ENCODE data around the gene PKP4. TPM values are rescaled to one million over a fixed set of nuclear protein-coding genes. Genes with fewer than 3 reads are reported as not detected.

The PKP4 gene, protein sequence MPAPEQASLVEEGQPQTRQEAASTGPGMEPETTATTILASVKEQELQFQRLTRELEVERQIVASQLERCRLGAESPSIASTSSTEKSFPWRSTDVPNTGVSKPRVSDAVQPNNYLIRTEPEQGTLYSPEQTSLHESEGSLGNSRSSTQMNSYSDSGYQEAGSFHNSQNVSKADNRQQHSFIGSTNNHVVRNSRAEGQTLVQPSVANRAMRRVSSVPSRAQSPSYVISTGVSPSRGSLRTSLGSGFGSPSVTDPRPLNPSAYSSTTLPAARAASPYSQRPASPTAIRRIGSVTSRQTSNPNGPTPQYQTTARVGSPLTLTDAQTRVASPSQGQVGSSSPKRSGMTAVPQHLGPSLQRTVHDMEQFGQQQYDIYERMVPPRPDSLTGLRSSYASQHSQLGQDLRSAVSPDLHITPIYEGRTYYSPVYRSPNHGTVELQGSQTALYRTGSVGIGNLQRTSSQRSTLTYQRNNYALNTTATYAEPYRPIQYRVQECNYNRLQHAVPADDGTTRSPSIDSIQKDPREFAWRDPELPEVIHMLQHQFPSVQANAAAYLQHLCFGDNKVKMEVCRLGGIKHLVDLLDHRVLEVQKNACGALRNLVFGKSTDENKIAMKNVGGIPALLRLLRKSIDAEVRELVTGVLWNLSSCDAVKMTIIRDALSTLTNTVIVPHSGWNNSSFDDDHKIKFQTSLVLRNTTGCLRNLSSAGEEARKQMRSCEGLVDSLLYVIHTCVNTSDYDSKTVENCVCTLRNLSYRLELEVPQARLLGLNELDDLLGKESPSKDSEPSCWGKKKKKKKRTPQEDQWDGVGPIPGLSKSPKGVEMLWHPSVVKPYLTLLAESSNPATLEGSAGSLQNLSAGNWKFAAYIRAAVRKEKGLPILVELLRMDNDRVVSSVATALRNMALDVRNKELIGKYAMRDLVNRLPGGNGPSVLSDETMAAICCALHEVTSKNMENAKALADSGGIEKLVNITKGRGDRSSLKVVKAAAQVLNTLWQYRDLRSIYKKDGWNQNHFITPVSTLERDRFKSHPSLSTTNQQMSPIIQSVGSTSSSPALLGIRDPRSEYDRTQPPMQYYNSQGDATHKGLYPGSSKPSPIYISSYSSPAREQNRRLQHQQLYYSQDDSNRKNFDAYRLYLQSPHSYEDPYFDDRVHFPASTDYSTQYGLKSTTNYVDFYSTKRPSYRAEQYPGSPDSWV
- total RNA-seq (2021; ENCODE audit: unreplicated experiment): 55.2 TPM
- polyA plus RNA-seq (2012): 32.4 and 36.9 TPM in 2 replicates
- percentile 83 among the genes with signal in this experiment for Bru-seq, nascent RNA
- percentile 68 among the genes with signal in this experiment for BruChase-seq, experiment 1, labeled RNA remaining after a 6-hour chase
- BruChase-seq, experiment 2, labeled RNA remaining after a 2-hour chase: percentile 75 among the genes with signal in this experiment
- long read RNA-seq, partial matches to known transcripts: 38 of 64 reads
- long read RNA-seq, other reads (novel, unspliced or antisense): 25 of 64 reads

- Histone ChIP-seq H3K79me2 (ENCODE audit: insufficient read depth, low read length) (peaks cover 43% of the 10 kb centered on the region), H3K9ac (ENCODE audit: low read length) (peak within 1 kb of the TSS; percentile 95), H2AFZ (ENCODE audit: low read depth, low read length, poor library complexity, severe bottlenecking) (peak within 1 kb of the TSS; percentile 67), H3K27ac (ENCODE audit: low read depth, low read length) (peak within 1 kb of the TSS; percentile 85), H3K4me1 (ENCODE audit: control insufficient read depth in 1 of 2, insufficient read depth in 2 of 2, low read length in 2 of 2) (peaks cover 22 to 29% of the 10 kb centered on the region in 2 experiments), H4K20me1 (ENCODE audit: insufficient read depth) (peaks cover 24% of the 10 kb centered on the region; the same call in 1 of the 2 replicates), H3K4me2 (ENCODE audit: low read length) (peak within 1 kb of the TSS; percentile 95), H3K36me3 (ENCODE audit: control insufficient read depth in 1 of 2, insufficient read depth in 2 of 2, low read length in 2 of 2) (no peaks in the 10 kb centered on the region), H3K27me3 (ENCODE audit: insufficient read depth, low read length) (no peaks in the 10 kb centered on the region), H3K4me3 (replicated peaks in 1 of 2; ENCODE audit: low read depth in 1 of 2, low read length in 2 of 2) (peak within 1 kb of the TSS; percentile 78 to 85), H3K9me2 (ENCODE audit: insufficient read depth) (no peaks in the 10 kb centered on the region), H3K9me3 (ENCODE audit: control insufficient read depth in 1 of 2, insufficient read depth in 1 of 2, low read depth in 1 of 2, low read length in 2 of 2) (no peaks in the 10 kb centered on the region)
- TF ChIP-seq SP1 (IDR thresholded peaks at IDR 0.05; ENCODE audit: low read depth) (peak; percentile 84), JUND (IDR thresholded peaks at IDR 0.05) (no peak), EGR1 (IDR thresholded peaks at IDR 0.05; ENCODE audit: low read depth) (peak; percentile 58; the same call in 1 of the 2 replicates), MAX (IDR thresholded peaks at IDR 0.05) (peak; percentile 30; the same call in 1 of the 2 replicates), POLR2AphosphoS5 (IDR thresholded peaks at IDR 0.05; ENCODE audit: low read depth, low read length) (peak; percentile 64)
- POLR2A ChIA-PET: interaction anchor here (1.0 kb wide), 1 partner anchor 8 kb away, joined by 3 read pairs; no protein-coding TSS in a partner anchor
- peak; percentile 86 for DNase-seq (ENCODE audit: low read depth, low spot score)
- intact Hi-C loops (cut with micrococcal nuclease): loop anchor here (5.0 kb wide), 2 partner anchors 296 to 424 kb away; no protein-coding TSS in a partner anchor
- RAD21 ChIA-PET (ENCODE audit: low non-redundant PET in 1 of 2, low total read pairs in 2 of 2, uncharacterized antibody in 2 of 2, unreplicated experiment in 2 of 2): interaction anchor here in 1 of 2 experiments (0.7 kb wide), 1 partner anchor 49 kb away, joined by 3 read pairs; no protein-coding TSS in a partner anchor
- BruUV-seq (replicated peaks): TSS peak; percentile 54
- ATAC-seq: peak; percentile 86
- CTCF ChIA-PET: interaction anchor here (1.1 to 1.4 kb wide), 2 partner anchors 9 to 289 kb away, joined by 4 to 5 read pairs; no protein-coding TSS in a partner anchor
Observed at GRCh38 chr2:158456309-158457066, at the start of gene PKP4, which contains the start of gene CCDC148. Gene PKP4 (plus strand): TSS chr2:158456952. CDS start chr2:158533185, 76,233 bp downstream. Gene CCDC148 (minus strand): TSS chr2:158456753. CDS start chr2:158456439, 314 bp downstream.

Data from HCT116 (cell line).